Activated CD4-positive, alpha-beta T cell treated with anti-CD3 and anti-CD28 coated beads for 48 hours (primary cell): Measurements from ENCODE around the gene HDAC2.
A peak's percentile ranks its signal among the peaks of the same experiment; 100 is the strongest.
"Not testable (repeated sequence)": the region's sequence is repeated elsewhere in the genome, so short reads cannot be mapped to it uniquely, and the experiment has no call there.

ENCODE experiments used
- DNase-seq: peaks from one replicate; pipeline ENCODE4 v3.0.0-alpha.2; 2020

Gene HDAC2

DNA sequence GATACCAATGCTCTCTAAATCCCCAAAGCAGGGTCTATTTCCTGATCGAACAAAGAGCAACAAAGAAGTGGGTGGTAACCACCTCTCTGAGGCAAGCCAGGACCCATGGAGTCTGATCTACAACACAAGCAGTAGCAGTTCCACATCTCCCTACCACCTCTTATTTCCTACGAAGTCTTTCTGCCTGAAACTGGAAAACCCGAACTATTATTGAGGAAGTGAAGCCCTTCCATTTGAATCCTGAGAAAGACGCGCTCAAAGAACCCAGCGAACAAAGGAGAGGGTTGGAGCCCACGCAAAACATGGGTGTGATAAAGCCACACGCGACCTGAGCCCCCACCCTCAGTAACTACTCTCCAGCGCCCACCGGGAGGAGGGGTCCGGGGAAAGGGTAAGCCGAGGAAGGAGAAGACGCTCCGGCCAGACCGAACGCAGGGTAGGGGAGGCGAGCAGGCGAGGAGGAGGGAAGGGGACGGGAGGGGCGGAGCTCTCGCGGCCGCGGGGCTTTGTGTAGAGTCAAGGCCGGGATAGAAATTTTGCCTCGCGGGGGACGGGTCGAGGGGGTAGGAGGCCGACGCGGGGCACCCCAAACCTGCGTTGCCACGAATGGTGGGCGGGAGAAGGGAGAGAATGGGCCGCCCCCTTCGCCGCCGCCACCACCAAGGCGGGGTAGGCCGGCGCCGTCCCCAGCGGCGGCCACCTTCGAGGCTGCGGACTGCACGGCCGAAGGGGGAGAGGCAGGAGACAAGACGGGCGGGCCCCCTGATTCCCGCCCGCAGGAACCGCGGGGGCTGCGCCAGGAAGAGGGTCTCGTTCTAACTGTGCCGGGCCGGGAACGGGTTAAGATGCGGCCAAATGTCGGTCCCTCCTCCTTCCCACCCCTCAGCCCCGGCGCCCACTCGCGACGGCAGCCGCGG lies 802 bp downstream of the HDAC2 start:
- peak; percentile 67 for DNase-seq

DNA sequence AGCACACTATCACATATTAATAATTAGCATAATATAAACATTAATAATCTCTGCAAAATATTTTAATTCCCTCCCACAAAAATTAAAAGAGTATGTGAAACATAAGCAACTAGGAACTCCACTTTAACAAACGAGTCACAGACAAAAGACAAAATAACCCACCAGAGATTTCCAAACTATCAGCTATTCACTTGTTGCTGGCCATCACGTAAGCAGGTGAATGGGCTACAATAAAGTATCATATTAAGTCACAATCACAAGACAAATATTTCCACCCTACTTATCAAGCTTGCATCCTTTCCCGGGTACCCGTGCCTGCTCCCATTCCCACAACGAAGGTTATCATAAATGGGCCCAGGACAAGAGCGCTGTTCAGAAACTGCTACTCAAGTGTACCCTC lies 2.5 kb downstream of the HDAC2 start:
- DNase-seq, result no peak

- no peak for DNase-seq
These were observed 3.2 kb downstream of the HDAC2 start for GRCh38 chr6:113967777-113968176.

DNA sequence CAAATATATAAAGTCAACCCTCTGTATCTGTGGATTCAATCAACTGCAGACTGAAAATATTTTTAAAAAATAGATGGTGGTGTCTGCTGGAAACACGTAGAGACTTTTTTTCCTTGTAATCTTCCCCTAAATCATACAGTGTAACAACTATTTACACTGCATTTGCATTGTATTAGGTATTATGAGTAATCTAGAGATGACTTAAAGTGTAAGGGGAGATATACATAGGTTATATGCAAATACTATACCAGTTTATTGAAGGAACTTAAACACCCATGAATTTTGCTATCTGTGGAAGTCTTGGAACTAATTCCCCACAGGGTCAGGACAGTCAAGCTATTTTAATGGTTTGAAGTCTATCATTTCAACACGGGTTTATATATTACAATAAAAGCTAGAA lies 10.2 kb downstream of the HDAC2 start:
- no peak for DNase-seq

DNA sequence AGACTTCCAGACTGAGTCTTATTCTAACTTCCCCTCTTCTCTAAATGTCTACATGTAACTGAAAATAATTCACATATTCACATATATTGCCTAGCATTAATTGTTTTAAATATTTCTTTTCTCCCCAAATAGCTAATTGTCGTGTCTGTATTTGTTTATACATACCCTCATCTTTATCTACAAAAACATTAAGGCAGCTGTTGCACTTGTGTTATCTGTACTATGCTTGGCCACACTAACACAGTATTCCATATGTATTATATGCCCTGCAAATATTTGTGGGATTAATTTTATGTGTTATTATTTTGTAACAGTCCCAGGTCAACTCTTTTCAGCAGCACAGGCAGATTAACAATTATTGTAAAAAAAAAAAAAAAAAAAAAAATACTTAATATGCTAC lies 11.7 kb downstream of the HDAC2 start:
- no peak for DNase-seq

- DNase-seq, result no peak
These were observed 16.3 kb downstream of the HDAC2 start for GRCh38 chr6:113954653-113955052.

GRCh38 chr6:113953346-113953745 lies 17.6 kb downstream of the HDAC2 start:
- no peak for DNase-seq

DNA sequence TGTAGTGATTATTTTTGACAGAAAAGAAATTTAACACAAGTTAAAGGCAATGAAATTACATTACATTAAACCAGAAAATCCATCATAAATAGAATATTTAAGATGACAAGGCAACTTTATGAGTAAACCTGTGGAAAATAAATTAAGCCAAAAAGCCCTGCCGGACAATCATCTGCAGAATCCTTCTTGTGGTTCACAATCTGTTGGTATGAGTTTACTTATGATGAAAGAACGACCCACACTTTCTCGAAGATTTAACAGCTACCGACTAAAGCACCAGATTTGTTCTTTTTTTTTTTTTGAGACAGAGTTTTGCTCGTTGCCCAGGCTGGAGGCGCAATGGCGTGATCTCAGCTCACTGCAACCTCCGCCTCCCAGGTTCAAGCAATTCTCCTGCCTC lies 21.4 kb downstream of the HDAC2 start:
- DNase-seq, result no peak

GRCh38 chr6:113944701-113945100 lies 26.2 kb downstream of the HDAC2 start:
- DNase-seq, result no peak

DNA sequence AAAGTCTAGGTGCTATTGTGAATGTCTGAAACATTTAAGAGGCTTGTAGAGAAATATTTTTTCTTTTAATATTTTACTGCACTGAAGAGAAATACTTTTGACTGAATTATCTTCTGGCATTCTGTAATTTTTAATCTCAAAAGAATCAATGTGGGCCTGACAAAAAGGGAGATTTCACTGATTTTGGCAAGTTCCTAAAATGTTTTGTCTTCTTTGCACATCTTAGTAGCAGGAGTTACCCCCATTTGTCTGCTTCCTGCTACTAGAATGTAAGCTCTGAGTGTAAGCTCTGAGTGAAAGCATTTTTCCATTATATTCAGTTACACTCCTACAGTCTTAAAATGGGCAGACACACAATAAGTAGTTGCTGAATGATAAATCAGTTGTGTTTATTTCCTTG lies 31.1 kb downstream of the HDAC2 start:
- no peak for DNase-seq

GRCh38 chr6:113936093-113936934 lies 34.6 kb downstream of the HDAC2 start:
- DNase-seq, result no peak

DNA sequence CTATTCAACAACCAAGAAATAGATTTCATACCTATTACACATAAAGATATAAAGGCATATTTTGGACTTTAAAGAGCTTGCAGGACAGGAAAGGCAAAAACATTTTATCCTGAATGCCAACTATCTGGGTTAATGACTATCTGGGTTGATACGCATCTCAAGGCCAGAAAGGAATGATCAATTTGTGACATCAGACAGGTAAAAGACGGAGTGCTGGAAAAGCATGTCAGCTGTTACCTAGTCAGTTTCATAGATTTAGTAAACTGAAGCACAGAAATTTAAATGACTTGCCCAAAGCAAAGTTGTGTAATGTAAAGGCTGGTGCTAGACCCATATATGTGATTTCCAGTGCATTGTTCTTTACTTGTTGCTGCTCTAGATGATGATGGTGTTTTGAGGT lies 36.8 kb downstream of the HDAC2 start:
- DNase-seq, result no peak

GRCh38 chr6:113931907-113932306 lies 39.0 kb downstream of the HDAC2 start:
- DNase-seq, result not testable (repeated sequence)

- no peak for DNase-seq
These were observed 40.8 kb downstream of the HDAC2 start for GRCh38 chr6:113930183-113930582.

GRCh38 chr6:113927001-113927400 lies 43.9 kb downstream of the HDAC2 start:
- DNase-seq, result no peak

DNA sequence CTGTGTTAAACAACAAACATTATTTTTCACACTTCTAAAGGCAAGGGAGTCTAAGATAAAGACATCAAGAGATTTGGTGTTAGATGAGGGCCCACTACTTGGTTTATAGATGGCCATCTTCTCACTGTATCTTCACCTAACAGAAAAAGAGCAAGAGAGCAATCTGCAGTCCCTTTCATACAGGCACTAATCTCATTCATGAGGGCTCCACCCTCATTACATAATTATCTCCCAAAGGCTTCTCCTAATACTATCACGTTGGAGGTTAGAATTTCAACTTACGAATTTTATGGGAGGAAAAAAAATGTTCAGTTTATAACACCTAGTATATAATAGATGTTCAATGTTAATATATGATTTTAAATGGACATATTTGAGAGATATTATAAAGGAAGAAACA lies 45.6 kb downstream of the HDAC2 start:
- DNase-seq, result no peak

- no peak for DNase-seq
These were observed 46.6 kb downstream of the HDAC2 start for GRCh38 chr6:113924312-113924723.

DNA sequence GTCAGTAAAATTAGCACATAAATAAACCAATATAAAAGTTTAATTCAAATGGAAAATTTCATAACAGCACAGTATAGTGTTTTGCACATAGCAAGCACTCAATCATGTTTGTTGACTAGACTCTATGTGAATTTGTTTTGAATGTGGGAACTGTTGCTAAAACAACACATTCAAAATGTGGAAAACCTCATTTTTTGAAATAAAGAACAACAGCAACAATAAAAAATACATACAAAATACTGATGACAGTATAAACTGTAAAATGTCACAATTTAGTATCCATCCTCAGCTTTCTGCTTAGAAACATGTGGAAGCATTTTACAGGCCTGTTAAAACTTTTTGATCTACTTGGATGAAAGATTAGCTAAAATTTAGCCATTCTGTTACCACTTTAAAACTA lies 47.4 kb downstream of the HDAC2 start:
- DNase-seq, result no peak

- DNase-seq, result no peak
These were observed 49.5 kb downstream of the HDAC2 start for GRCh38 chr6:113921299-113921904.

DNA sequence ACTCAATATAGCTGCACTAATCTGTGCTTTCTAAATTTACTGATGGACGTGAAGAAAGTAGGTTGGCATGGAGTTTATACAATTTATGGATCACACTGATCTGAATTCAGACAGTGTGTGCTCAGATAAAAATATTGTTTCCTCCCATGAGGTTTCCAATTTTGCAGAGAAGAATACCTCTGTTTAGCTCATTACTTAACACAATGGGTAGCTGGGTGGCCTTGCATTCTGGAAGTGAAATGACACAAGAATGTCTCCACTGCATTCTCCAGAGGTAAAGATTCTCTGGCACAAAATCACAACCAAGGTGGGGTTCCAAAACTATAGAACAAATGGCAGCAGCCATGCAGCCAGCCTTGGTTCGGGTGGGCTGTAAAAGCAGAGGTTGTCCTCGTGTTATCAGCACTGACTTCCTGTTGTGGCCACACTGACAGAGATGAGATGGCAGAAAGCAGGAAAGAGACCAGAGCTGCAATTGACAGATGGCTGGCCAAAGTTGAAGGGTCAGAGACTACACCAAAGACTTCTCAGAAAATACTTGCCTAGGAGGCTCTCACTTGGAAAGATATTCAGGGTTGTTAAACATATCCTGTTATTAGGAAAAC lies 50.2 kb downstream of the HDAC2 start:
- DNase-seq, result no peak

GRCh38 chr6:113910285-113910684 lies 60.7 kb downstream of the HDAC2 start:
- DNase-seq, result not testable (repeated sequence)

GRCh38 chr6:113909224-113909856 lies 61.6 kb downstream of the HDAC2 start:
- DNase-seq, result no peak

DNA sequence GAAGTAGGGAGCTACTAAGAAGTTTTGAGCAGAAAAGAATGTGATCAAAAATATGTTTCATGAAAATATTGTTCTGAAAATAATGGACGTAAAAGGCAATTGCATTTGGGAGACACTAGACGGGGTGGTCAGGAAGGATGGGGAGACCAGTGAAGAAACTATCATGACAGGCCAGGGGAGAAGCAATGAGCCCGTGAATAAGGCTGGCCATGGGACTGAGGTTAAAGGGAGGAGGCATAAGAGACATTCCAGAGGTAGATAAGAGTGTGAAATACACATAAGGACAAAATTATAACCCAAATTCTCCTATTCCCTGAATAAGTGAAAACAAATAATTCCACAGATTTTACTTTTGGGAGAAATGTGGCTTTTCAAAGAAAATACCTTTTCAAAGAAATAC lies 62.1 kb downstream of the HDAC2 start:
- no peak for DNase-seq
